Loucy (cell line): ENCODE results near the gene NINL.

ENCODE experiments used
- H2AFZ ChIP-seq: fragments of 200-600 bp; sonication (generic); 2 replicates; pipeline ENCODE4 v1.6.0; 2016; ENCODE audit warnings: antibody characterized with exemption, mild to moderate bottlenecking, low read length, moderate library complexity
- H3F3A ChIP-seq: fragments of 200-600 bp; 2 replicates; pipeline ENCODE4 v1.6.0; 2016; ENCODE audit warnings: antibody characterized with exemption, low read depth, mild to moderate bottlenecking
- H3K27me3 ChIP-seq: fragments of 200-600 bp; sonication (generic); 2 replicates; pipeline ENCODE4 v1.6.1; 2014; ENCODE audit warnings: low read length, mild to moderate bottlenecking; ENCODE audit not compliant: insufficient read depth, poor library complexity, severe bottlenecking
- H3K36me3 ChIP-seq: fragments of 200-600 bp; sonication (generic); 2 replicates; pipeline ENCODE4 v1.6.1; 2016; ENCODE audit warnings: low read length; ENCODE audit not compliant: insufficient read depth
- H3K4me1 ChIP-seq: fragments of 200-600 bp; sonication (generic); 2 replicates; pipeline ENCODE4 v1.5.1; 2014; ENCODE audit warnings: low read length, mild to moderate bottlenecking; ENCODE audit not compliant: insufficient read depth, poor library complexity, severe bottlenecking
- H3K4me2 ChIP-seq: fragments of 200-600 bp; sonication (generic); 2 replicates; pipeline ENCODE4 v1.6.0; 2014; ENCODE audit warnings: antibody characterized with exemption, low read length, low read depth, mild to moderate bottlenecking; ENCODE audit not compliant: poor library complexity, severe bottlenecking
- H3K4me3 ChIP-seq: fragments of 200-600 bp; sonication (generic); 2 replicates; pipeline ENCODE4 v1.5.1; 2014; ENCODE audit warnings: low read length, mild to moderate bottlenecking, mixed read lengths; ENCODE audit not compliant: poor library complexity, severe bottlenecking
- H3K79me2 ChIP-seq: fragments of 200-600 bp; sonication (generic); 2 replicates; pipeline ENCODE4 v1.6.1; 2014; ENCODE audit warnings: low read length; ENCODE audit not compliant: insufficient read depth
- H3K9ac ChIP-seq: fragments of 200-600 bp; sonication (generic); 2 replicates; pipeline ENCODE4 v1.6.0; 2014; ENCODE audit warnings: mild to moderate bottlenecking, low read depth, low read length, moderate library complexity; ENCODE audit not compliant: poor library complexity, severe bottlenecking
- H3K9me2 ChIP-seq: fragments of 200-600 bp; sonication (generic); replicated peaks from 2 replicates; pipeline ENCODE4 v1.6.1; 2016; ENCODE audit warnings: low read depth, low read length, mixed read lengths
- H3K9me3 ChIP-seq: fragments of 200-600 bp; sonication (generic); 2 replicates; pipeline ENCODE4 v1.6.1; 2014; ENCODE audit warnings: mild to moderate bottlenecking, antibody characterized with exemption, low read length, low read depth; ENCODE audit not compliant: insufficient read depth
- H4K20me1 ChIP-seq: fragments of 200-600 bp; sonication (generic); 2 replicates; pipeline ENCODE4 v1.6.0; 2014; ENCODE audit warnings: antibody characterized with exemption, low read length, mild to moderate bottlenecking; ENCODE audit not compliant: insufficient read depth, poor library complexity, severe bottlenecking
- CTCF ChIP-seq: fragments of 200-600 bp; sonication (generic); conservative IDR thresholded peaks from 2 replicates; pipeline ENCODE4 v1.5.1; 2014; ENCODE audit warnings: mild to moderate bottlenecking, antibody characterized with exemption, low read length
- EZH2phosphoT487 ChIP-seq: fragments of 200-600 bp; IDR thresholded peaks from 2 replicates; pipeline ENCODE4 v1.6.1; 2018; ENCODE audit warnings: antibody characterized with exemption, mild to moderate bottlenecking, moderate library complexity, borderline replicate concordance

The NINL gene

GRCh38 chr20:25496165-25496967, 89.0 kb downstream of the NINL start:
- no peak for TF ChIP-seq CTCF
- TF ChIP-seq EZH2phosphoT487: no peak
- Histone ChIP-seq H3K9ac (no peak overlapping the region), H3K27me3 (no peaks in the 10 kb centered on the region), H3K4me1 (no peaks in the 10 kb centered on the region), H3K4me2 (no peak overlapping the region), H4K20me1 (no peaks in the 10 kb centered on the region), H3K79me2 (no peaks in the 10 kb centered on the region), H3F3A (no peaks in the 10 kb centered on the region), H3K9me3 (no peaks in the 10 kb centered on the region), H3K36me3 (no peaks in the 10 kb centered on the region), H3K4me3 (no peak overlapping the region), H3K9me2 (no peaks in the 10 kb centered on the region), H2AFZ (no peak overlapping the region)

- no peaks in the 10 kb centered on the region for H3K9me3 ChIP-seq
- H3K79me2 ChIP-seq: no peaks in the 10 kb centered on the region
- H3F3A ChIP-seq: no peaks in the 10 kb centered on the region
- H3K9ac ChIP-seq: no peak overlapping the region
- H3K4me1 ChIP-seq: no peaks in the 10 kb centered on the region
- no peaks in the 10 kb centered on the region for H3K36me3 ChIP-seq
- H2AFZ ChIP-seq: no peak overlapping the region
- H3K9me2 ChIP-seq: no peaks in the 10 kb centered on the region
- no peaks in the 10 kb centered on the region for H4K20me1 ChIP-seq
- TF ChIP-seq EZH2phosphoT487 (no peak), CTCF (no peak)
- no peak overlapping the region for H3K4me3 ChIP-seq
- no peak overlapping the region for H3K4me2 ChIP-seq
- H3K27me3 ChIP-seq: no peaks in the 10 kb centered on the region
Observed at GRCh38 chr20:25495189-25495824, 90.0 kb downstream of the NINL start.

- H3F3A ChIP-seq: no peaks in the 10 kb centered on the region
- no peaks in the 10 kb centered on the region for H3K27me3 ChIP-seq
- no peaks in the 10 kb centered on the region for H3K4me1 ChIP-seq
- no peaks in the 10 kb centered on the region for H3K9me2 ChIP-seq
- no peaks in the 10 kb centered on the region for H3K79me2 ChIP-seq
- no peak overlapping the region for H3K4me2 ChIP-seq
- H3K36me3 ChIP-seq: no peaks in the 10 kb centered on the region
- no peak overlapping the region for H2AFZ ChIP-seq
- no peaks in the 10 kb centered on the region for H4K20me1 ChIP-seq
- no peaks in the 10 kb centered on the region for H3K9me3 ChIP-seq
- TF ChIP-seq CTCF (no peak), EZH2phosphoT487 (no peak)
- H3K4me3 ChIP-seq: no peak overlapping the region
- no peak overlapping the region for H3K9ac ChIP-seq
Observed at GRCh38 chr20:25494506-25495188, 90.7 kb downstream of the NINL start.
